K562 (cell line): Measurements from ENCODE around the gene TMOD3. TPM values are rescaled to one million over a fixed set of nuclear protein-coding genes. Genes with fewer than 3 reads are reported as not detected.

Experiments
- ATAC-seq: fragments of 200-7000 bp; cut with Tn5 transposase; 3 replicates; pipeline ENCODE4 v1.9.1; 2020; ENCODE audit warnings: moderate library complexity
- BruUV-seq: library from RNA; stranded (reverse); fragments of 400-500 nt; replicated peaks from 2 replicates; lab custom pipeline; 2021; lab: Mats Ljungman, UMichigan
- CTCF ChIA-PET: fragments of 300-600 bp; formaldehyde crosslinking; extraction: SDS; loops from one replicate; lab custom pipeline; 2021; ENCODE audit warnings: low intra/inter-chr PET ratio; lab: Yijun Ruan, JAX
- POLR2A ChIA-PET: fragments of 300-600, 350-650 bp; sonication (Branson Sonifier 250); formaldehyde crosslinking; extraction: SDS; loops from one replicate; lab custom pipeline; 2021; ENCODE audit warnings: antibody characterized with exemption, inconsistent platforms; lab: Yijun Ruan, JAX
- DNase-seq, 4 experiments: peaks; one replicate each; pipeline versions ENCODE4 v3.0.0 to v3.0.0-alpha.2; 2011 to 2018; ENCODE audit warnings: low spot score in 3 of 4, mixed read lengths in 3 of 4; ENCODE audit errors: extremely low read depth in 1 of 4
- FAIRE-seq: peaks from 2 replicates; lab custom pipeline; 2011; peaks lifted over from hg19 to GRCh38; lab: Jason Lieb, UNC
- H2AFZ ChIP-seq: 2 replicates; pipeline ENCODE4 v1.6.0; 2011; ENCODE audit warnings: low read depth, low read length, control low read depth, inconsistent platforms
- H3K27ac ChIP-seq: fragments of 200-600 bp; 3 replicates; pipeline ENCODE4 v1.8.0; 2011; ENCODE audit warnings: low read depth, mild to moderate bottlenecking, control low read depth, inconsistent platforms, low read length, moderate library complexity, mixed read lengths; ENCODE audit errors: extremely low read depth
- H3K27me3 ChIP-seq, 2 experiments: fragments of 300-600 bp in 1 of 2; 2 replicates in 1 of 2; 3 replicates in 1 of 2; pipeline versions ENCODE4 v1.6.0 to v1.8.0; 2011; ENCODE audit warnings: inconsistent platforms in 2 of 2, low read length in 2 of 2, mild to moderate bottlenecking in 1 of 2, mixed read lengths in 1 of 2, moderate library complexity in 1 of 2; ENCODE audit not compliant: control insufficient read depth in 2 of 2, insufficient read depth in 2 of 2
- H3K36me3 ChIP-seq: fragments of 300-600 bp; 3 replicates; pipeline ENCODE4 v1.8.0; 2011; ENCODE audit warnings: mild to moderate bottlenecking, low read length, inconsistent platforms; ENCODE audit not compliant: control insufficient read depth, insufficient read depth
- H3K4me1 ChIP-seq, 2 experiments: fragments of 200-600 bp in 1 of 2; replicated peaks in 1 of 2; 2 replicates in 1 of 2; 3 replicates in 1 of 2; pipeline versions ENCODE4 v1.5.1 to v1.8.0; 2011; ENCODE audit warnings: inconsistent platforms in 2 of 2, low read length in 2 of 2, mild to moderate bottlenecking in 1 of 2, mixed read lengths in 1 of 2, moderate library complexity in 1 of 2; ENCODE audit not compliant: control insufficient read depth in 2 of 2, insufficient read depth in 2 of 2
- H3K4me2 ChIP-seq: 2 replicates; pipeline ENCODE4 v1.6.1; 2011; ENCODE audit warnings: low read length, control low read depth, inconsistent platforms, mixed read lengths; ENCODE audit not compliant: insufficient read depth
- H3K4me3 ChIP-seq: fragments of 200-600 bp; sonication (generic), shearing (Covaris generic); 2 replicates; pipeline ENCODE4 v1.5.1; 2016; ENCODE audit warnings: control low read depth, inconsistent platforms
- H3K79me2 ChIP-seq: fragments of 200-600 bp; 3 replicates; pipeline ENCODE4 v1.8.0; 2011; ENCODE audit warnings: low read length, inconsistent platforms; ENCODE audit not compliant: control insufficient read depth, insufficient read depth
- H3K9ac ChIP-seq, 2 experiments: 2 replicates each; pipeline versions ENCODE4 v1.6.0 to v1.6.1; 2011; ENCODE audit warnings: low read depth in 2 of 2, low read length in 2 of 2, control low read depth in 1 of 2, inconsistent platforms in 1 of 2, mild to moderate bottlenecking in 1 of 2, mixed read lengths in 1 of 2; ENCODE audit not compliant: insufficient read depth in 1 of 2
- H3K9me1 ChIP-seq: one replicate; pipeline ENCODE4 v1.6.0; 2011; ENCODE audit warnings: inconsistent platforms, mild to moderate bottlenecking, low read length, moderate library complexity; ENCODE audit not compliant: control insufficient read depth, insufficient read depth
- H3K9me3 ChIP-seq: replicated peaks from 2 replicates; pipeline ENCODE4 v1.5.1; 2011; ENCODE audit warnings: low read depth, low read length, inconsistent platforms; ENCODE audit not compliant: control insufficient read depth, insufficient read depth
- H4K20me1 ChIP-seq: replicated peaks from 2 replicates; pipeline ENCODE4 v1.6.1; 2011; ENCODE audit warnings: low read length, inconsistent platforms, mixed read lengths; ENCODE audit not compliant: control insufficient read depth, insufficient read depth
- FOXM1 ChIP-seq, 2 experiments: fragments of 450-650 bp in 1 of 2; sonication (generic) in 1 of 2; formaldehyde crosslinking in 1 of 2; IDR thresholded peaks; 2 replicates each; pipeline versions ENCODE4 v1.6.1 to v1.9.0; 2017 to 2022; ENCODE audit warnings: low read depth in 2 of 2, mild to moderate bottlenecking in 2 of 2, missing genetic modification reagents in 1 of 2, moderate library complexity in 1 of 2
- RBM25 ChIP-seq: fragments of 200-400 bp; formaldehyde crosslinking; IDR thresholded peaks from 2 replicates; pipeline ENCODE4 v1.6.1; 2018; ENCODE audit warnings: low read length, low read depth, moderate library complexity; ENCODE audit not compliant: severe bottlenecking
- ZC3H4 ChIP-seq: sonication (generic); formaldehyde crosslinking; IDR thresholded peaks from 2 replicates; pipeline ENCODE4 v1.9.0; 2021; ENCODE audit warnings: missing genetic modification reagents, borderline replicate concordance
- ZNF134 ChIP-seq: fragments of 250-450 bp; sonication (Bioruptor Pico); conservative IDR thresholded peaks from 2 replicates; pipeline ENCODE4 v1.4.0; 2020
- WGBS: fragments of 100-300 bp; shearing (Covaris generic); methylation state at CpG from one replicate; pipeline ENCODE4 v1.1.6; 2016; ENCODE audit warnings: low coverage, mixed read lengths; ENCODE audit not compliant: insufficient coverage; ENCODE audit errors: missing lambda C conversion rate; 5-methylcytosine and 5-hydroxymethylcytosine counted together
- in situ Hi-C: fragments of 300-500 bp; cut with MboI; formaldehyde crosslinking; loops from 4 replicates; pipeline ENCODE4 v1.15.0; 2018; ENCODE audit warnings: inconsistent platforms, mixed read lengths
- intact Hi-C: fragments of 100-400 bp; cut with micrococcal nuclease; formaldehyde crosslinking; loops from 2 replicates; pipeline ENCODE4 v1.14.2; 2022
- polyA plus RNA-seq, 8 experiments: library from polyadenylated mRNA; depleted of rRNA in 4 of 8; stranded (reverse) in 5 of 8; unstranded in 3 of 8; fragments of >200 nt; fragmentation: Nextera tagmentation in 2 of 8; fragmentation: Illumina TruSeq in 1 of 8; extraction: Ambion mirVana in 2 of 8; extraction: Trizol in 1 of 8; gene quantifications; 2 replicates each; pipeline versions ENCODE4 v1.2.1 to v1.2.3, GENCODE V29; 2011 to 2014; ENCODE audit warnings: inconsistent platforms in 1 of 8, missing spikeins in 1 of 8
- total RNA-seq, 7 experiments: library from RNA; depleted of rRNA in 6 of 7; stranded (reverse); fragments of >200 nt in 6 of 7; fragmentation: Illumina TruSeq in 2 of 7; extraction: Trizol in 2 of 7; gene quantifications; 2 replicates each; pipeline versions ENCODE4 v1.2.1 to v1.2.3, GENCODE V29; 2011 to 2021; ENCODE audit warnings: low replicate concordance in 1 of 7

Gene TMOD3
- total and polyA plus RNA-seq, 9 of the 15 experiments (the other 6 are each of a cell fraction or from before 2014, with no cell fraction given), result 6.8 to 45.0 (median 30.9) TPM

DNA sequence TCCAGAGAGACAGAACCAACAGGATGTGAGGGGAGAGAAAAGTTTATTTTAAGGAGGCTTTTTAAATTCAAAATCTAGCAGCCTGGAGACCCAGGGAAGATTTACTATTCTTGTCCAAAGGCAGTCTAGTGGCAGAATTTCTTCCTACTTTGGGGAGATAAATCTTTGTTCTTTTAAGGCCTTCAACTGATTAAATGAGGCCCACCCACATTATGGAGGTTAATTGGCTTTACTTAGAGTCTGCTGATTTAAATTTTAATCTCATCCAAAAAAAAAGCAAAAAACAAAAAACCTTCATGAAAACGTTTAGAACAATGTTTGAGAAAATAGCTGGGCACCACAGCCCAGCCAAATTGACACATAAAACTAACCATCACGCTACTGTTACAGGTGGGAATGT, 41.3 kb downstream of the TMOD3 start:
- no peaks in the 10 kb centered on the region for H3K27me3 ChIP-seq
- no peak for ATAC-seq
- peaks cover 0 to 11% of the 10 kb centered on the region in 2 experiments; a peak in 4 of 5 replicates for H3K4me1 ChIP-seq
- BruUV-seq, result no TSS peak
- H4K20me1 ChIP-seq, result no peaks in the 10 kb centered on the region
- DNase-seq, result no peak
- H3K79me2 ChIP-seq, result 0 out of 3 replicates have a peak, but pooled peaks cover 3% of the 10 kb centered on the region
- no peak overlapping the region for H3K4me3 ChIP-seq
- in situ Hi-C loops, result no loop called here
- WGBS, result 56% methylated on average over 2 of the region's 2 CpGs
- ChIA-PET POLR2A (no interaction called here), CTCF (no interaction called here)
- TF ChIP-seq FOXM1 (IDR thresholded peaks at IDR 0.05; ENCODE audit: low read depth), result 0 out of 2 replicates have a peak, but pooled peaks have one; percentile 40
- TF ChIP-seq FOXM1 (CRISPR knock-in tag; IDR thresholded peaks at IDR 0.05; ENCODE audit: low read depth), result no peak
- TF ChIP-seq ZNF134 (CRISPR knock-in tag), result peak; percentile 97
- TF ChIP-seq RBM25, result peak; percentile 86
- no peak for TF ChIP-seq ZC3H4 (CRISPR knock-in tag)
- no peaks in the 10 kb centered on the region; the same call in 1 of the 2 replicates for H3K9me3 ChIP-seq
- H3K27ac ChIP-seq, result no peak overlapping the region
- peaks cover 58% of the 10 kb centered on the region for H3K36me3 ChIP-seq
- no peaks in the 10 kb centered on the region for H3K9me1 ChIP-seq
- H3K9ac ChIP-seq, result no peak overlapping the region
- no peak for FAIRE-seq
- no peak overlapping the region for H3K4me2 ChIP-seq
- no peak overlapping the region for H2AFZ ChIP-seq
- intact Hi-C loops, result no loop called here
